NOMO-1 (cell line): ENCODE data around the gene OR4D2.

Experiments
- DNase-seq, 2 experiments: peaks; one replicate each; lab custom pipeline; 2025; ENCODE audit not compliant: unreplicated experiment in 2 of 2; lab: John Stamatoyannopoulos, UW

OR4D2 gene

DNA sequence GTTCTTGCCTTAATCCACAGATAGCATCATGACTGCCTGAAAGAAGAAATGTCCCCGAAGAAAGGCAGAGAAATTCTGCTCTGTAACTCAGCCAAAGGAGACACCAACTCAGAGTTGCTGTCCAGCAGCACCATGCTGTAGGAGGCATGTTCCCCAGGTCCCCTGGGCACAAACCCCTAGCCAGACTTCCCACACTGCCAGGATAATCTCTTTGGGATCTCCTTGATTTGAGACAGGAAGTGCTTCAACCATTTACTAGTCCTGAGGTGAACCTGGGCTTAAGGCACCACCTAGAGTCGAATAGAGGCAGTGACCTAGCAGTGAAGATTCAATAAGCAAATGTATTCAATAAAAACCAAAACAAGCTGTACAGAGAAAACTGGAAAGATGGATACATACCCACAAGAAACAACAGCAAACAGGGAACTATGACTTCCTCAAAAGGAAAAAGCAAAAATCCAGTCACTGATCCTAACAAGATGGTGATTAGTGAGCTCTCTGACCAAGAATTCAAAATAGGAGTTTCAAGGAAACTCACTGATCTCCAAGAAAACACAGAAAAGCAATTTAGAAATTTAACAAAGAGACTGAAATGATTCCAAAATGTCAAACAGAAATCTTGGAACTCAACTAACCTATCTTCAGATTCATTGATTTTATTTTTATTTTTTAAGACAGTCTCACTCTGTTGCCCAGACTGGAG is 5.7 kb downstream of the OR4D2 start:
- peak in 1 of 2 experiments; percentile 28 for DNase-seq

DNA sequence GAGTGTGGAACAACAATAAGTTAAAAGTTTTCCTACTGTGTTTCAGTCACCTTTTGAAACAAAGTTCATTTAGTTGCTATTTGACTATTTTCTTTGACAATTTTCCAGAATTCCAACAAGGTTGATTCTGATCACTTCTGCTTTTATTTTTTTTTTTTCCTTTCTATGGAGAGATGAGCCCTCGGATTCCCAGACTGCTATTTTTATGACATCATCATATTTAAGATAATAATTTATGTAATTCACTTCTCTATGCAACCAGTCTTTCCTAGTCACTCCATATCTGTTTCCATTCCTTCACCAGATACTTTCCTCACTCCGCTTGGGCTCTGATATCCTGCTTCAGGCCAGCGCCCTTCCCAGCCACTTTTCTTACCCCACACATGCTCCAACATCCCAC is 8.1 kb downstream of the OR4D2 start:
- DNase-seq, result no peak

DNA sequence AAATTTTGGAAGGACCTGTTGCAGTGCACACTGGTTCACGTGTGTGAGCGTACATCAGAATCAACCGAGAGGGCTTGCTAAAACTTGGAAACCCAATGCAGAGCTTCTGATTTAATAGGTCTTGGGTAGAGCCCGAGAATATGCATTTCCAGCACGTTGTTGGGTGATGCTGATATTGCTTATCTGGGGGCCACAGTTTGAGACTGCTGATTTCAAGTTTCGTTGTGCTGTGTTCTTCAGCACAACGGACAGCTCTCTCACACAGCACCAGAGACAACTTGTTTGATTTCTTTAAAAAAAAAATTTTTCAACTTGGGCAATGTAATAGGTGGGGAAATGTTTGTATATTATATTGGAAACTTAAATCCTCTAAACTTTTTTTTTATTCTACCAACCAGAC is 9.4 kb downstream of the OR4D2 start:
- peak in 1 of 2 experiments; percentile 11 for DNase-seq

DNA sequence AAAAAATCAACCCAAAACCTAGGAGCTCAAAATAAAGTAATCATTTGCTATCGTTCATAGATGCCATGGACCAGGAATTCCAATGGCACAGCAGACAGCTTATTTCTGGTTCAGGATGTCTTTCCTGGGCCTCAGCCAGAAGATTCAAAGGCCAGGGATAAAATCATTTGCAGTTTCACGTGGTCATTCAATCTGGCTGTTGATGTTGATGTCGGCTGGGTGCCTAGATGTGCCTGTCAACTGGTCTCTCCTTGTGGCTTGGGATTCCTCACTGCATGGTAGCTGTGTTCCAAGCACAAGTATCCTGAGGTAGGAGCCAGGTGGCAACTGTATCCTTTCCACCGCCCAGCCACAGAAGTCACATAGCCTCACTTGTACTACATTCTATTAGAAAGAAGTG is 15.0 kb downstream of the OR4D2 start:
- DNase-seq, result no peak

DNA sequence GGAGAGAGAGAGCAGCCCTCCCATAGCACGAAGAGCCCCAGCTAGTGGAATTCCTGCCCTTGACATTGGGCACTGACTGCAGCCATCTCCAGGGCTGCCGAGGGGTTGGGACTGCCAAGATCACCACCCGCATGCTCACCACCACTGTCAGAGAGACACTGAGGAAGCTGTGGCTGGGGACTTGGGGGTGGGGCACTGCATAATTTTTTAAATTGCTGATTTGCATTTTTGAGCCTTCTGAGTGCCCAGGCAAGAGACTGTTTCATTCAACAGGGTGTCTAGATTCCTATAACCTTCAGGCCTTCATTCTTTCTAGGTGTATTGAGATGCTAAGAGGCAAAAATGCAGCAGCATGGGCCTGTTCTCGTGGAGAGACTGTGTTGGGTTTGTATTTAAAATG is 16.7 kb downstream of the OR4D2 start:
- DNase-seq, result no peak

DNA sequence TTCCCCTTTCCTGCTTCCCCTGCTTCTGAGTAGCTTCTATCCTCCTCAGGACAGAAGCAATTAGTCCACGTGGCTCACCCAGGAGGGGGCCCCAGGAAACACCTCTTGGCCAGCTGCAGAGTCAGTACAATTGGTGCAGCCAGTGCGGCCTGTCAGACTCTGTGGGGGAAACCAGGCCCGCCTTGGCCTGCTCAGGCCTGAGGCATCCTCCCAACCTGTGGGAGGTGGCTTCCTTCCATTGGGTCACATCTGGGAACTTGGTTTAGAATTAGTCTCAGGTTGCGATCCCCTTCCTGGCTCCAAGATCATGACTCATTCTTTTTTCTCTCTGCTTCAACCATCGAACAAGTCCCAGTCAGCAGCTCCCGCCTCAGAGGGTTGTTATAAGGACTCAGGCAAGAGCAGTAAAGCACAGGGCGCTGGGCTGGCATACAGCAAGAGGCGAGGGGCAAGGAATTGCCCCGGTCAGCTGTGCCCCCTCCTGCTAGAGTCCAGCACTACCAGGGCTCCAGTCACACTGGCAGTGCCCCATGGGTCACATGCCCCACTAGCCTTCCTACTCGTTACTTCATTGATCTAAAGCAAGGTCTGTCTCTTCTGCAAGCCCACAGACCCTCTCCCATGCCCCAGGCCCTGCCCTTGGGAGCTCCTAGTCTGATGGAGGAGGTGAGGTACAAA is 17.7 kb downstream of the OR4D2 start:
- peak; percentile 15 to 33 for DNase-seq

DNA sequence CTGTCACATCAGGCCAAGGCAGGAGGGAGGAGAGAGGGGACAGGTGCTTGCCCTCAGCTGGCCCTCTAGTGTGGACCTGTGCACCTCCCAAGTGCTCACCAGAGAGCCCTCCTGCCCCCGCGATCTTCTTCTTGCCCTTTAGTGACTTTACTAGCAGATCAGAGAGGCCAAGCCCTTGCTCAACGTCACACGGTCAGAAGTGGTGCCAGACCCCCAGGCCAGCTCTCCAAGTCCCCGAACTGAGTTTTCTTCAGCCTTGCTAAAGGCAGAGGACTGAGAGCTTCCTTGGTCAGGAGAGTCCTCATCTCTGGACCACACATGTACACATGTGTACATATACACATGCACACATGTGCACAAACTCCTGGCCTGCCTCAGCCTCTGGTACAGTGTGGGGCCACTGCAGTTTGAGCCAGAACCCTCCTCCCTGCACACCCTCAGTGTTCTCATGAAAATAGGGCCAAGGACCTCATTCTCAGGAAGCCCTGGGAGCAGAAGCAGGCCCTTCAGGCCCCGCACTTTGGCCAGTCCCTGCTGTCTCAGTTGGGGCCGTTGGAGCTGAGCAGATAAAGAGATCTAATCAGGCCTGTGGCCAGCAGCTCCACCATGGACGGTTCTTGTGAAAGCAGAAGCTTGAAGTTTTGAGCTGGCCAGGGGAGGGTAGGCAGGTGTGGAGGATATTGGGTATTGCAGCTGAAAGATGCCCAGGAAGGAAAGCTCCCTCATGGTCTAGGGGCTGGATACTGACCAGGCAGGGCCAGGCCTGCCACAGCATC is 18.4 kb downstream of the OR4D2 start:
- DNase-seq, result no peak

DNA sequence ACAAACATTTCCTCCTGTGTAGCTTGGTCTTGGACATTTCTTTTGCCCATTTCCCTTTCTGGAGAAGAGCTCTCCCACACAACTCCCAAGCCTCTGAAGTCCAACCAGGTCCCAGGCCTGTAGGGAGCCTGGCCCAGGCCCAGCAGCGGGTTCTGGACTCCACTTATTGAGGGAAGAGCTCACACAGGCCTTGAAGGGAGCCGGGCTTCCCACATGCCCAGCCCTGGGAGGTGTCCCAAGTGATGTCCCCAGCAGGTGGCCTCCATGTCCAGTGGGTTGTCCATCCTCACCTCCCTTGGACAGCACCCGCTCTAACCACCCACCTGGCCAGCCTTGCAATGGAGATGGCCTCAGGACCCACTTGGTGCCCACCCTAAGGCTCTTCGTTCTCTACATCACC is 19.8 kb downstream of the OR4D2 start:
- DNase-seq, result no peak

DNA sequence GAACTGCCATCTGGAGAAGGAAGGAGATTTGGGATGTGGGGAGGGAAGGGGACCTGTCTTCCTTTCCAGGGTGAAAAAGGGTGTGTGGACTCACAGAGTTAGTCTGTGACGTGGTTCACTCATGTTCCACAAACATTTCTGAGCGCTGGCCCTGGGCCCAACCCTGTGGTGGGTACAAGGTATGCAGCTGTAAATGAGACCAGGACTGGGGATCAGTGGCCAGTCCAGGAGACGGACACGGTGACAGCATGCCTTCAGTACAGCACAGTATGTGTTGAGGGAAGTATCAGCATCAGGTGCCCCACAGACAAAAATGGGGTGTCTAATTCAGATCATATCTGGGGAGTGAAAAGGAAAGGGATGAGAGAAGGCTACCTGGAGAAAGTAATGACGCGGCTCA is 20.3 kb downstream of the OR4D2 start:
- DNase-seq, result no peak

DNA sequence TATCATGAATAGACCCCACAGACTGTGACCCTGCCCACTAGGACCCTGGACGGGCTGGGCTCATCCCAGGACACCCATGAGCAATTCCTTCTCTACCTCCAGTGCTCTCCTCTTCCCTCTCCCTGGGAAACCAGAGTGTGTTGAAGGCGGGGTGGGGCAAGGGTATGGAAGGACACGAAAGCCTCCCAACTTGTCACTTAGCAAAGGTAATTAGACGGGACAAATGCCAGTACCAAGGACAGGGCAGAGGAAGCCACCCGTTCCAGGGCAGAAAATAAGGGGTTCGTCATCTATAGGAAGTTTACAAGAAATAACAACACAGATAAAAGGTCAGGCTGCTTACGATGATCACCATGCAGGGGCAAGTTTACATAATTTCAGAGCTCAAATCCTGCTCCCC is 20.9 kb downstream of the OR4D2 start:
- no peak for DNase-seq

DNA sequence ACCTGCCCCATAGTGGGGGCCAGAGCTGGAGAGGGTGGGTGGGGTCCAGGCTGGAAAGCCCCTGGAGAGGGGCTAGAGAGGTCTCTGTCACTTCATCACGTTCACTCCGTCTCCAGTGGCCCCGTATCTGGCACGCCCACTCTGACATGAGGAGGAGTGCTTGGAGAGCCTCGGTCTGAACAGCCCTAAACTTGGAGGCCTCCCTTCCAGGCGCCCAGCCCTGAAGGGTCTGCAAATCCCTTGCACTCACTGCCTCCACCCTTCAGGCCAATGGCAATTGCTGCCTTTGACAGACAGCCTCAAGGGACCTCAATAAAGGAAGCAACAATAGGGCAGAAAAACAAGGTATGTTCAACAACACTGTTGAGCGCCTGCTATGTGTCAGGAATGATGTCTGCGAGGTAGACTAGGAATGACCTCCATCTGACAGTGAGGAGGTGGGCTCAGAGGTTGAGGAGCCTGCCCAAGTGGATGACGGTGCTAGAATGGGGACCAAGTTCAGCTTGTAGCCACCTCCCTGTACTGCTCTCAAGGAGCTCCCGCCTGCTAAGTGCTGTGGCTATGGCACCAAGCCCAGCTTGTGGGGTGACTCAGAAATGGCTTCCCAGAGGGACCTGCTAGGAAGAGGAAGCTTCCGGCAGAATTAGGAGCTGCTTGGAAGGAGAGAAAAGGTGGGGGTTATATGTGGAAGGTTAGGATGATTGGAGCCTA is 22.8 kb downstream of the OR4D2 start:
- no peak for DNase-seq

DNA sequence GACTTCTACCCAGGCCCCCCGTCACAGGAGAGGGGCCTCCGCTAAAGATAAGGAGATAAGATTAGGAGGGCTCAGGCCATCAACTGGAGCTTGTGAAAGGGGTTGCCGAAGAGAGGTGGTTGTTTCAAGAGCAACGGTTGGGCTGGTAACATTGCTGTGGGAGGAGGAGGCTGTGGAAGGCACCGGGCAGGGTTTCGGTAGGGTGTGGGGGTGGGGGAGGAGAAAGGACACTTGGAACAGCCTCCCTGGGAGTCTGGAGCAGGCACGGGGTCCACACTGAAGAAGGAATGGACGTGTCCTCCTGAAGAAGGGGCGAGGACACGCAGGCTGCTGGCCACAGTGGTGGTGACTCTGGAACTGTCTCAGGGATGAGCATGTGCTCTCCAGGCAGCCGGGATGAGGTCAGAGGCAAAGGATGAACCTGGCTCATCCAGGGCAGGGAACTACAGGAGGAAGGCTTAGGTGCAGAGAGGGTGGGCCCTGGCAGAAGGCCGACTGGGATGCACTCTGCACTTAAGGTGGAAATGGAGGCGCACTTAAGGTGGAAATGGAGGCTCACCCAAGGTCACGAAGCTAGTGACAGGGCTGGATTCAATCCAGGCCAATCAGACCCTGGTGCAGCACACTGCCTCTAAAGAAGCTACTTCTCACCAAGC is 24.6 kb downstream of the OR4D2 start:
- no peak for DNase-seq

DNA sequence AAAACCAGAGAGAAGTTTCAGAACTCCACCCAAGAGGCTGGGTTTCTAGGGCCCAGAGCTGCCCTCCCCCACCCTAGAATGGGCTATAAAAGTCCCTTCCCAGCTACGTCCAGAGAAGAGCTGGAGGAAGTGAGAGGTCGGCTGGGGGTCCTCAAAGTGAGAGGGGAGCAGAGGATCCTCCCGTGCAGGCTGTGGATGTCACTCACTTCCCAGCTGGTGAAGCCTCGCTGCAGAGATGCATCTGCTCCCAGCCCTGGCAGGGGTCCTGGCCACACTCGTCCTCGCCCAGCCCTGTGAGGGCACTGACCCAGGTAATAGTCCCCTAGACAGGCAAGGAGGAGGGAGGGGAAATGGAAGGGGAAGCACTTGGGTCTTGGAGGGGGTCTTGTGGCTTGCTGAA is 25.8 kb downstream of the OR4D2 start, which contains the start of gene EPX:
Gene EPX (plus strand): TSS at position 115 of the 400 bp plus-strand sequence. CDS start 121 bp downstream, at position 236.
- peak in 1 of 2 experiments; percentile 3 for DNase-seq

DNA sequence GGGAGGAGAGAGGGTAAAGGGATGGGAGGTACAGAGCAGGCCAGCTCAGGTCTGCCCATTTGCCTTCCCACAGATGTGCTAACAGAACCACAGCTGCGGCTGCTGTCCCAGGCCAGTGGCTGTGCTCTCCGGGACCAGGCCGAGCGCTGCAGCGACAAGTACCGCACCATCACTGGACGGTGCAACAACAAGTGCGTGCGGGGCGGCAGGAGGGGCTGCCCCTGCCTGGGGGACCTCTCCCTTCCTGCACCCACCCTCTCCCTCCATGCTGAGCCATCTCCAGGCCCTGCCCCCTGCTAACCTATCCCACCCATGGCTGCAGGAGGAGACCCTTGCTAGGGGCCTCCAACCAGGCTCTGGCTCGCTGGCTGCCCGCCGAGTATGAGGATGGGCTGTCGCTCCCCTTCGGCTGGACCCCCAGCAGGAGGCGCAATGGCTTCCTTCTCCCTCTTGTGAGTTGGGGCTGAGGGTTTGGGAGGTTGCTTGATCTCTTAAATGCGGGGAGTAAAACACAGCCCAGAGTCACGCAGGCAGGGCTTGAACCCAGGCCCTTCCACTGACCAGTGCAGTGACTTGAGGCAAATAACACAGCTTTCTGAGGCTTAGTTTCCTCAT is 27.0 kb downstream of the OR4D2 start:
- DNase-seq, result no peak

DNA sequence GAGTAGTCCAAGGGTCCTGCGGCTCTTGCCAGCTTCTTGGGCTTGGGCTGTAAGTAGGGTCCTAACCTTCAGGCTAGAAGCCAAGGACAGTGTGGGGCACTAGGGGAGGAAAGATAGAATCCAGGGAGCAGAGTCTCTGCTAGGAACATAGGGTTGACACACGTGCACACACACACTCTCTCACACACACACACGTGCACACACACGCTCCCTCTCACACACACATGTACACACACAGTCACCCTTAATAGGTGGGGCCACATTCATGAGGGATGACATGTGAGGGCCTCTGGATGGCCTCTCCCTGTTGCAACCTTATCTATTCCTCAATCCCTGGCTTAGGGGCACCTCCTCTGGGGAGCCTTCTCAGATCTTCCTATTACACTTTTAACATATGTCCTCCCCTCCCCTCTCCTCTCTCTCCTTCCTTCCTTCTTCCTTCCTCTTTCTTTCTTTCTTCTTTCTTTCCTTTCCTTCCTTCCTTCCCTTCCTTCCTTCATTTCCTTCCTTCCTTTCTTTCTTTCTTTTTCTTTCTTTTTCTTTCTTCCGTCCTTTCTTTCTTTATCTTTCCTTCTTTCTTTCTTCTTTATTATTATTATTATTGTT is 28.8 kb downstream of the OR4D2 start:
- DNase-seq, result no peak

DNA sequence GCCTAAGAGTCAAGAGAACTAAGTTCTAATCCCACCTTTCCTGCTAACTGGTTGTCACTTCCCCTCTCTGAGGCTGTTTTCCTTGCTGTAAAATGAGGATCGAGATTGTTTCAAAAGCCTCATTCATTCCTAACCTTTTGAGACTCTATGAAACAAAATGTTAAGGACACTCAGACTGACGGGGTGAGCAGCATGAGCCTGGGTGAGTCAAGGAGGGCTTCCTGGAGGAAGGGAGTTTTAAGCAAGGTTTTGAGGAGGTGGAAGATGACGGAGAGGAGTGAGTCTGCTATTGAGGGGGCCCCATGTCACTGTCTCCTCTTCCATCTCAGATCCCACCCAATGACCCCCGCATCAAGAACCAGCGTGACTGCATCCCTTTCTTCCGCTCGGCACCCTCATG is 29.8 kb downstream of the OR4D2 start:
- DNase-seq, result no peak

DNA sequence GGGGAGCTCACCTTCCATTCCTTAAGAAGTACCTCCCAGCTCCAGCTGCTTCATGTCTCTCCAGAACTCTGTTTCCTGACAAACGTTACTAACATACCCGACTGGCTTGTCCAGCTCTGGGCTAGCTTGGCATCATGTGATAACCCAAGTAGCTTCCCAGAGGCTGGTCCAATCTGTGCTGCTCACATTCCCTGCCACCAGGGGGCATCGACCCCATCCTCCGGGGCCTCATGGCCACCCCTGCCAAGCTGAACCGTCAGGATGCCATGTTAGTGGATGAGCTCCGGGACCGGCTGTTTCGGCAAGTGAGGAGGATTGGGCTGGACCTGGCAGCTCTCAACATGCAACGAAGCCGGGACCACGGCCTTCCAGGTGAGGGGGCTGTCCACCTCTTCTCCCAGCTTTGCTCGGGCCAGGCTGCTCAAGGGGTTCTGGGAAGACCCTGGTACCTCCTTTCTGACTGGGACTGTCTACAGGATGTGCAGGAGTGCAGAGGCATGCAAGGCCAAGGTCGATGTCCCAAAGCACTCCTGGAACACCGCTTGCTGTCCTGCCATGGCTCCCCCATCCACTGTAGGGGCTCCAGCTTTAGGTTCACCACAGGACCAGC is 33.3 kb downstream of the OR4D2 start:
- DNase-seq, result peak; percentile 43 to 63

DNA sequence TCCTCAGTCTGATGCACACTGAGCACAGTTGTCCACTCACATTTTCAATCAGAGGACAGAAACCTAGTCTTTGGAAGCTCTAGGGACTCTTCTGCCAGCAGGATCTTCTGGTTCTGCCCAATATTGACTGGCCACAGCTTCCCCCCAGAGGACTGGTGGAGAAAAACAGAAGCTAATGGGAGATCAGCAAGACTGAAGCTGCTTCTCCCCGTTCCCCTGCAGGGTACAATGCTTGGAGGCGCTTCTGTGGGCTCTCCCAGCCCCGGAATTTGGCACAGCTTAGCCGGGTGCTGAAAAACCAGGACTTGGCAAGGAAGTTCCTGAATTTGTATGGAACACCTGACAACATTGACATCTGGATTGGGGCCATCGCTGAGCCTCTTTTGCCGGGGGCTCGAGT is 36.1 kb downstream of the OR4D2 start:
- no peak for DNase-seq

DNA sequence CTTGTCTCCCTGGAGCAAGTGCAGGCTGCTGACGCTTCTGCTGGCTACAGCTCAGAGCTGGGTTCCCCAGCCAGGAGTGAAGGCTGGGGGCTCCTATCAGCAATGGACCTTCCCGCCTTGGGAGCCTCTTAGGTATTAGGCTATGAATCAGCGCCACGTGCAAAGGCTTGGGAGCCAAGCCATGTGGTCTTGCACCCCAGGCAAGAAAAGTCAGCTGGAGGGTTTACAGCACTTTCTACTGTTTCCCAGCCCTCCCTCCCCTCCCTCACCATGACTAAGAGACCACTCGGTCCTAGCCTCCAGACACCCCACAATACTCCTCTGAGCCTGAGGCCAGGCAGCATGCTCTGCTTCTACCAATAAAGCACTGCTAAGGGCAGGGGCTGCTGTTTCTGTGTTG is 38.0 kb downstream of the OR4D2 start:
- DNase-seq, result no peak
